ENCODE measurements around the gene RCAN2.

The RCAN2 gene

DNA sequence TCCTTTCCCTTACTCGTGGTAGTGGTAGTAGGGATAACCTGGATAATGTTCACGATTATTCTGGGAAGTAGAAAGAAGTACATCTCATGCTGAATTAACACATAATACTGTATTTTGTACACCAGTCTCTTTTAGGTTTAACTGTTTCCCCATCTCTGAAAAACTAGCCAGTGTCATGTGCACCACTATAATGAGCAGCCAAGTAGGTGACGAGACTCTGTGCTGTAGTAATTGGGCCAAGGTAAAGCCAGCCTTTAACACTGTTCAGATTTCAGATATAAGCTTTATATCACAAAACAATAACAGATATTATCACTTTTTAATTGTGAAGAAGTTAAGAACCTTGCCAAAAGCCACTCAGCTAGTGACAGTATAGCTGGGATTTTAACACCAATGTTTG is 219.5 kb downstream of the RCAN2 start:
- DNase-seq (ENCODE audit: extremely low spot score, insufficient read length, low read depth) (no peak), FAIRE-seq (no peak)

DNA sequence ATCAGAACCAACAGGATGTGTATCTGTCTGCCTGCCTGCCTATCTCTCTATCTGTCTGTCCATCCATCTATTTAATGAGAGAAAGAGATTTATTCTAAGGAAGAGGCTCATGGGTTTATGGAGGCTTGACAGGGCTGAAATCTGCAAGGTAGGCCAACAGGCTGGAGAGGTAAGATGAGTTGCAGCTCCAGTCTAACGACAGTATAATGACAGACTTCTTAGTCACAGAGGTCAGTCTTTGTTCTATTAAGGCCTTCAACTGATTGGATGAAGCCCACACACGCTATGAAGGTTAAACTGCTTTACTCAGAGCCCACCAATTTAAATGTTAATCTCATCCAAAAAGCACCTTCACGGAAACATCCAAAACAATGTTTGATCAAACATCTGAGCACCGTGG is 220.1 kb downstream of the RCAN2 start:
- FAIRE-seq (no peak), DNase-seq (ENCODE audit: extremely low spot score, insufficient read length, low read depth) (no peak)

DNA sequence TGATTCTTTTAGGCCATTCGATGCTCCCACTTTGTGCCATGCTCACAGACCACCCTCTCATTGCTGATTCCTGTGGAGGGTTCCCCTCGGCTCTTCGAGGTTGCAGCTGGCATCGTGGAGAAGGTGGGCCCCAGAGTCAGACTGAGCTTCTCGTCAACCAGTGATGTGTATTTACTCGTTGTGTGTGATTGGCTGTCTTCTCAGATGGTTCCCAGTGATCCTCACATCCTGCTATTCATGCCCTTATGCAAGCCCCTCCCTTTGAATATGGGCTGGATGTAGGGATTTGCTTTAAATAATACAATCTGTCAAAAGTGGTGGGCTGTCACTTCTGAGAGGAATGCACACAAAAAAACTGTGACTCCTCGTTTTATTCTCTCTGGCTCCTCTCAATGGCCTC is 220.9 kb downstream of the RCAN2 start:
- DNase-seq (ENCODE audit: extremely low spot score, insufficient read length, low read depth) (no peak), FAIRE-seq (no peak)

DNA sequence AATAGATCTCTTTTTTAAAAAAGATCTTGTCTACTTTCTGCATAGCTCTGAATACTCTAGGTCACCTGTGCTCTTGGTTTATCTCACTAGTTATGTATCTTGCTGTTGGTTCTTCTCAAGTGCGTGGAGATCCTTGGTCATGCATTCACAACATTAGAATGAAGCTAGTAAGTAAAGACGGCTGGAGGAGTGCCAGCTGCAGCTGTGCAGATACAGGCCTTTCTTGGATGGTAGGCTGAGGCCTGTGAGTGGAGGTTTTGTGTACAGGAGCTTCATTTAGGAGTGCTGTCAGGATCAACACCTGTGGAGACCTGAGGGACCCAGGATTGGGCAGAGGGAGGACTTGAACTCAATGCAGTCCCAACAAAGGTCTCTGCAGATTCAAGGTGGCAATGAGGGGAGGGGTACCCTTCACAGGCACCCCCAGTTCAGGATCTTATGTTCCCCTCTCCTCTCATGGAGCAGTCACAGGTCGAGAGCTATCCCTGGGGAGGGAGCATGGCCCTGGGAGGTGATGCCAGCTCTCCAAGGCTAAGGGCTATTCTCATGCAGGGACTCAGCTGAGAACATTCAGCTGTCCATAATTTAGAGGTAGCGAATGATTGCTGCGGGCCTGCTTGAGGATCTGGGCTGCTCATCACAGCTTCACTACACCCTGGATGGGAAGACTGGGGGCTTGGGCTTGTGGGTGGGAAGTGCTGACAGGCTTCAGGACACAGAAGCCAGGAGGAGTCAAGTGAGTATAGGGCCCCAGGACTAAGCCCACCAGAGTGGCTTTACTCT is 221.6 kb downstream of the RCAN2 start:
- FAIRE-seq, result no peak
- no peak for DNase-seq (ENCODE audit: extremely low spot score, insufficient read length, low read depth)

DNA sequence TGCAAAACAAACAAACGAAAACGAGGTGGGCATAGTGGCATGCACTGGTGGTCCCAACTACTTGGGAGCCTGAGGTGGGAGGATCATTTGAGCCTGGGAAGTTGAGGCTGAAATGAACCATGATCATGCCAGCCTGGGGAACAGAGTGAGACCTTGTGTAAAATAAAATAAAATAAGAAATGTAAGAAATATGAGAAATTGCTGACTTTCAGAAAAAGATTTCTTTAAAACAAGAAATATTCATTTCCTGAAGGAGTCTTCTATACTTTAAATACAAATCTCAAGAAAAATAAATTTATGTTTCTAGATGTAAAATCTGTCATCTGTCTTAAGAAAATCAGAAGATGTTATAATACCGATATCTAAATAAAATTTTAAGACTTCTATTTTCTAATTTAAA is 223.7 kb downstream of the RCAN2 start:
- DNase-seq (ENCODE audit: extremely low spot score, insufficient read length, low read depth), result no peak
- no peak for FAIRE-seq

DNA sequence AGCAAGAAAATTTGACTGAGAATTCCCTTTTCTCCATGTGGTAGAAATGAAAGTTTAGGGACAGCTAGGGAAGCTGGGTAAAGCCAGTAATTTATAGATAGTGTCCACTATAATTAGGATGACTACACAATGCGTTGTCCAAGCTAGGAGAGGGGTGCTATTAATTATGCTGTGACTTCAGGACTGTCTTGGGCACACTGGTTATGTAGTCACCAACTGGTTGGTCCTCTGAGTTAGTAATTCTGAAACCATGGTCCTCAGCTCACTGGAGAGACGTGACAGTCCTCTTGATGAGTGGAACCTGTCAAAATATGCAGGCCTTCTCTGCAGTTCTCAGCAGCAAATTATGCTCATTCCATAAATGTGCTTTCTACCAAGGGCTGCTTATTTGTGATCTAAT is 225.9 kb downstream of the RCAN2 start:
- FAIRE-seq (no peak), DNase-seq (ENCODE audit: extremely low spot score, insufficient read length, low read depth) (no peak)

DNA sequence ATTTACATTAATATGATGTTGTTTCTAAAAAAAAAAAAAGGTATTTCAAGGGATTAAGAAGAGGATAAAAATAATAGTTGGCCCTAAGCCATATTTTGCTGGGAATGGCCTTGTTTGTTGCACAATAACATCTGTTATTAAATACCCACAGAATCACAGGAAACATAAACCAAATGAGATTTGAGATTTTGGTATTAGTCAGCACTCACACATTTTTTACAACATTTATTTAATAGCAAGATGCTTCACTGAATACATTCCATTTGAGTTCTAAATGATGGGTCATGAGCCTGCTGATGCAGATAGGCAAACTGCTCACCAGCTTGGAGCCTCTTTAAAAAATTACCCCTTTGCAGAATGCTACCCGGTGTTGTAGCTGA is 227.6 kb downstream of the RCAN2 start:
- no peak for DNase-seq (ENCODE audit: extremely low spot score, insufficient read length, low read depth)

DNA sequence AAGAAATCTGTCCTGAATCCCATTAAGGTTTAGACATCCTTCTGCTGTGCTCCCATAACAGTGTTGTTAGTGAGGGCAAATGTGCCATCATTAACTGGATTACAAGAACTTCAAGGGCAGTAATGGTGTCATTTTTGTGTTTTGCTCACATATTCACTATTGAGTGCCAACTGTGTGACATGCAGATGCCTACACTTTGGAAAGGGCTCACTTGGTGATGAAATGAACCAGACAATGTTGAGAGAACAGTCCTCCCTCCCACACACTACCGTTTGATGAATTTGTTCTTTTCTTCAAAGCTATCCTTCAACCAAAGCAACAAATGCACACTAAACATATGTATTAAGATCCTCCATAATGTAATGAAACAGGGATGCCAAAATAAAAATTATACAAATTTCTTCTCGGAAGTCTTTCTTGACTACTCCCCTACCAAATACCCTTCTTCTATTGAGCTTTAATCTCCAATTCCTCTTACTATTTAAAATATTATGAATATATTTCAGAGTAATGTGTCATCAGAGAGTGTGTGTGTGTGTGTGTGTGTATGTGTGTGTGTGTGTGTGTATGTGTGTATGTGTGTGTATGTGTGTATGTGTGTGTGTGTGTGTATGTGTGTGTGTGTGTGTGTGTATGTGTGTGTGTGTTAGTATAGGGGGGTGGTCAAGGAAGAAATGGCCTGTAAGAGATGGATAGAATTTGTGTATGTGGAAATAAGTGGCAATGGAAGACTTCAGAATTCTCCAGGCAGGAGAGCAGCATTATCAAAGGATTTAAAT is 228.1 kb downstream of the RCAN2 start:
- DNase-seq (ENCODE audit: extremely low spot score, insufficient read length, low read depth) (no peak), FAIRE-seq (no peak)

More for the DNA sequence above, 227.6 kb downstream of the RCAN2 start:
- no peak for FAIRE-seq

DNA sequence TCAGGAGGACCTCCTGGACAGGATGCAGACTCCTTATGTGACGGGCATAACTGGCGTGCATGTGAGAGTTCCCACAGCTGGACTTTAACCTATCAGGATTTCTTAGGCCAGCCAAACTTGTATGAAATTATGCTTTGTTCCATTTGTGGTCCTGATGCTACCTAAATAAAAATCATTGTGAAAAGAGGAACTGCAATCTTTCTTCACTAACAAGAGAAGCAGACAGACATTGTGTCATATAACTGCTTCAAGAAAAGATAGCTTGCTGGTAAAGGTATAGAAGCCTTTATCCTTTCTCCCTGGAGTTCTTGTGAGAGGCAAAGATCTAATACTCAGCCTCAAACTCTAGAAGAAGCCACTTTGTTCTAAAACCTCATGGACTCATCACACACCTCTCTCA is 233.0 kb downstream of the RCAN2 start:
- no peak for FAIRE-seq
- DNase-seq (ENCODE audit: extremely low spot score, insufficient read length, low read depth), result no peak

DNA sequence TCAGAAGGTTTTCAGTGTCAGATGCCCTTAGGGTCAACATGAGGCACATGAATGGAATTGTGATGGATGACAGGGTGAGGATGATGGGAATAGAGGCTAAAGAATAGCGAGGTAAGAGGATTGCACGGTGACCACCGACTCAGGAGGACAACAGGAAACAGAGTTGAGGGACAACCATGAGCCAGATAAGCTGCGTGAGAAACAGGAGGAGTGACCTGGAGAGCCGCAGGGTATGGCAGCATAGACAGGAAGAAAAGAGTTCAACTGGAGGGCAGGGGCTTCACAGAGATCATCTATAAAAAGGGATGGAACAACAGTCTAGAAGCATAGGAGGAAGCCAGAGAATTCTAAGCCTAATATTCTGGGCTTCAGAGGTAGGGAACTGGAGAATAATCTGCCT is 235.7 kb downstream of the RCAN2 start:
- FAIRE-seq (no peak), DNase-seq (ENCODE audit: extremely low spot score, insufficient read length, low read depth) (no peak)

DNA sequence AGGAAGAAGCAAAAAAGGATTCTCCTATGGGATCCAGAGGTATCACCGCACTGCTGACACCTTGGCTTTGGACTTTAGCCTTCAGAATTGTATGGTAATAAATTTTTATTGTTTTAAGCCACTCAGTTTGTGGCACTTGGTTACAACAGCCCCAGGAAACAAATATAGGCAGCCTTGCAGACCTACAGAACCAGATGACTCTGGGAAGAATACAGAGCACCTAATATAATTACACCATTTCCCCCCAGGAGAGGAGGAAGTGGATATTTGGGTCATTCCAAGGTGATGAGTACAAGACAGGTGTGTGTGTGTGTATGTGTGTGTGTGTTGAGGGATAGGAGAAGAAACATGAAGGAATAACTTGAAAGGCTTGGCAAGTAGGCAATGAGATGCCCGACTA is 236.3 kb downstream of the RCAN2 start:
- FAIRE-seq, result no peak
- no peak for DNase-seq (ENCODE audit: extremely low spot score, insufficient read length, low read depth)

DNA sequence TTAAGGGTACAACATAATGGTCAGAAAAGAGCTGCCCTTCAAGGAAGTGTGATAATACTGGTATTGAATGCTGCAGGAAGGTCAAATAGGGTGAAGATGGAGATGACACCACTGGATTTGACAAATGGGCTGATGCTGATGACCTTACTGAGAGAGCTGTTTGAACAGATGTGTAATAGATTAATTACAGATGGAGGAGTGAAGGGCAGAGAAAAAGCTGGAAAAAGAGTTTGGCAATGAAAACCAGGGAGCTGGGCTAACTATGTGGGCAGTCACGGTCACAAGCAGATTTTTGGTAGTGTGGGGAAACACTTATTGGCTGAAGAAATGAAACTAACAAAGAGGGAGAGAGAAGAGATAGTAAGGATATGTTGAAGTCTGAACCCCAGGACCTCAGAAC is 236.9 kb downstream of the RCAN2 start:
- DNase-seq (ENCODE audit: extremely low spot score, insufficient read length, low read depth), result no peak
- FAIRE-seq, result no peak

DNA sequence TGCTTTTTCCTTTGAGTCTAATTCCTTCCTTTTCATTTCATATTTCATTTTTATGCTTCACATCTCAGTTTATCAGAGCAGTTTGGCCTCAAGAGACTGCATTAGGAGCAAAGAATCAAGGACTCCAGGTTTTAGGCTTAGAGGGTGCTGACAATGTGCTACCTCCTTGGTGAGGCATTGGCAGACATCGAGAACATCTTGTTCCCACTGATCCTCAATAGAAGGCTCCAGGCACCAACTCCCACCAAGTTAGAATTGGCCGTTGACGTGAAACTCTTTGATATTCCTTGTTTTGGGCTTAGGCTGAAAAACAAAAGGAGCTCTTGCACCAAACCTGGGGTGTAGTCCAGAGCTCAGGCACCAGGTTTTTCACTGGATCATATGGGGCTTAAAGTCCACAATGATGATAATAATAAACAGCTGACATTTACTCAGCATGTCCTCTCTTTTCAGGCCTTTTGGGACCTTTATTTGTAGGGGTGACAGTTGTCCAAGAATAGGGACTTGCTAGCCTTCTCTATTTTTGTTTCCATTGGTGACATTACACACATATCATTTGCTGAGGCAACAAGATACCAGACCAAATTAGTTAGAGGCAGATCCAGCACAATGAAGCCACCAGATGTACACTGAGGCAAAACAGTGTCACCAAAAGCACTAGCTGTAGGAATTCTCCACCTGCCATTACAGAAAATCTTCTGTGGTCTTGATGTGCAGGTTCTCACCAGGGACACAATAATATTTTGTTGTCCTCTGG is 239.5 kb downstream of the RCAN2 start:
- FAIRE-seq (no peak), DNase-seq (ENCODE audit: extremely low spot score, insufficient read length, low read depth) (no peak)

DNA sequence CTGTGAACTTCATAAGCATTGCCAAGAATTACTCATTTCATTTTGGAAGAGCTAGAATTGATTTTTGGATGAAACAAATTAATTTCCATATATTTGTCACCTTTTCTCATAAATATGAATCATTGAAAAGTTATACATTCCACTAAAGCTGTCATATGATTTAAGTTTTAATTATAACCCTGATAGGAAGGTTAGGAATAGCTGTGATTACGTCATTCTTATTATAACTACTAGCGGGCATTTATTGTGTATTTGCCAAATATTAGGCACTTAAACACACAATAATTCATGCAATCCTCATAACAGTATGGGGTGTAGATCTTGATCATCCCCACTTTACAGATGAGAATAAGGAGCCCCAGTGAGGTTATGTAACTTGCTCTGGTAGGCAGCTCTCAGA is 243.1 kb downstream of the RCAN2 start:
- FAIRE-seq (no peak), DNase-seq (ENCODE audit: extremely low spot score, insufficient read length, low read depth) (no peak)

DNA sequence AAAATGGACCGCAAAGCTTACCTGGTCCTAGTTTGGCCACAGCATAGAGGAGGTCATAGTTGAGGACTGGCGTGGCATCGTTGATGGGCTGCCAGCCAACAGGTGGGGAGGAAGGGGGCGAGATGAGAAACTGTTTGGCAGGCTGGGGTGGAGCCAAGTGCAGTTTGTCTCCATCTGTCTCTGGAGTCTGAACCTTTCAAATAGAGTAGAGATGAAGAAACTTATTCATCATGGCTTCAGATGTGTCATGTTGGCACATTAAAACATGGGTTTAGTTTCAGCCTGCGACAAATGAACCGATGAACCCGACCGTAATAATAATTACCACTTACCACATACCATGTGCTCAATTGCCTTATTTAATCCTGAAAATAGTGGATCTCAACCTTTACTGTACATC is 244.5 kb downstream of the RCAN2 start:
- no peak for DNase-seq (ENCODE audit: extremely low spot score, insufficient read length, low read depth)
- no peak for FAIRE-seq

DNA sequence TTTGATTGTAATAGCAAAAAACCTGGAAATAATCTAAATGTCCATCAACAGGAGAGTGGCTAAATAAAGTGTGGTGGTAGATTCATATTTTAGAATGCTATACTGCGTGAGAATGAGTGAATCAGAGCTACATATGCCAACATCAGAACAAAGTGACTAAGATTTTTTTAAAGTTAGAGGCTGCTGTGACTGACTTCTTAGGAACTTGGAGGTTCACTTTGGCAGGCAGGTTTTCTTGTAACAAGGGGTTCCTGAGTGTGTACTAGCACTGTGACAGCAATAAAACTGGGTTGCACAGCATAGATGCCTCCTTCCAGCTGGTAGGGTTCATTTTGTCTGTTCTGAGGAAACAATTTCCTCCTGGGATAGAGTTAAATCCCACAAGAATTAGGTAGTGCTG is 245.2 kb downstream of the RCAN2 start:
- DNase-seq (ENCODE audit: extremely low spot score, insufficient read length, low read depth) (no peak), FAIRE-seq (no peak)

DNA sequence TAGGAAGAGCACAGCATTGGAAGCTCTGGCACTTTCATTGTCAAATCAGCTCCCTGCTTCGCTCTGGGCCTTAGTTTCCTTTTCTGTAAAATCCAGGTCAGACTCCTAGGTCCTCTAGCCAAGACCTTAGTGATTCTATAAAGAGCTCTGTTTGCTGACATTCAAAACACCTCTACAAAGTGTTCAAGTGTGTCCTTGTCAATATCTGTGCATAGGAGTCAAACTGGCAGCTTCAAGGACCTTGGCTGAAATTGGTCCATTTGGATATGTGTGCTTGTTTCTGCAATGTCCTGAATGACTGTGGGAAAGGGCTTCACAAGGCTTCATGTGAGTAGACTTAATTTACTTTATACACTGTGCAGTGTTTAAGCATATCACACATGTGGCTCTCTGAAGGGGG is 246.6 kb downstream of the RCAN2 start:
- FAIRE-seq (no peak), DNase-seq (ENCODE audit: extremely low spot score, insufficient read length, low read depth) (no peak)

DNA sequence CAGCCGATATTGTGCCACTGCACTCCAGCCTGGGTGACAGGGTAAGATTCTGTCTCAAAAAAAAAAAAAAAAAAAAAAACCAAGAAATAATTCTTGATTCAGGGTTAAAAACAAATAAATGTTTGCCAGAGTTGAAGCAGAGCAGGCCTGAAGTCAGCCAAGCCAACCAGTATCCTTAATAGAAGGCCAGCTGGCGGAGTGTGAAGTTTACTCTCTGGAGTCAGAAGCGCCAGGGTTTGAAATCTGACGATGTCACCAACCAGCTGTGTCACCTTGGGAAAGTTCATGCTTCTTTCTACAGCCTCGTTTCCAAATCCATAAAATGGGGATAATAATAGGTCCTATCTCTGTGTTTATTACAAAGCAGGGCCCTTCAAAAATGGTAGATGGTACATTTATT is 247.5 kb downstream of the RCAN2 start:
- DNase-seq (ENCODE audit: extremely low spot score, insufficient read length, low read depth), result no peak
- no peak for FAIRE-seq

DNA sequence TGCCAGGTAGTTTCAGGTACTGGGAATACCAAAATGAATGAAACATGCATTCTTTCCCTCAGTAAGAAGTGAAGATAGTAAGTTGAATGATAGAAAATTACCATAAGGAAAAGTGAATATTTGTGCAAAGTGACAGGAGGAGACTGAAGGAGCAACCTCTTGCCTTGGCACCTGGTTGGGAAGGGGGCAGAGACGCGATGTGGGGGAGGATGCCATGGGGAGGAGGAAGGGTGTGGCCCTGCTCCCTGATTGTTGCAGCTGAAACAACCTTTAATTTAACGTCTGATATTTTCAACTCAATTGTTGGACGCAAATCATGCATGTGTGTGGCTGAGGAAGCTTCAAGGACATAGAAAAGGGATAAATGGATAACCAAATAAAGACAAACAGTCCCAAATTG is 248.3 kb downstream of the RCAN2 start:
- DNase-seq (ENCODE audit: extremely low spot score, insufficient read length, low read depth) (no peak), FAIRE-seq (no peak)

DNA sequence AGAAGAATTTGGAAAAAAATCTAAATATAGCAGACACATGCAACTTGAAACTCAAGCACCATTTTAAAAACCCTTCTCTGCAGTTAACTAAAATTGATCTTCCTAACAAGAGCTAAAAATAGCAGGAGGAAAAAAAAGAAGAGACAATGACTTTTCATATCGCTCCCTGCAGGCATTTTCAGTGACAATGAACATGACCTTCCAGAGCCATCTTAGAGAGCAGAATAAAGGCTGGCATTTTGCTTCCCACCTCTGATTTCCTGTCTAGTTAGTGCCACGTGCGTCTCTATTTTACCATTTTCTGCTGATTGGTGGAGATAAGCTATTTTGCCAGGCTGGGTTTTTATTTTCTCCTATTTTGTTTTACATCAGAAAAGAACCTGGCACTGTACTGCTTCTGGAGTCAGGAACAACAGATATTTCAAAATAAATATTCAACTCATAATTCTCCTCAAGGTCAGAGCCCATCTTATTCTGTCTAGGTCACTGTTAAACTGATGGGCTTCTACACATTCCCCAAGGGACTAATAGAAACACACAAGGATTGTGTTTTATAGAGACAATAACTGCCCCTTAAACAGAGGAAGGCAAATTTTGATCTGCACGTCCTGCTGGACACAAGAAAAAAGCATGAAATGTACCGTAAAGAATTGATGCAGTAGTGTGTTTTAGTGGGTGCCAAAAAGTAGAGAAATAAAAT is 250.2 kb downstream of the RCAN2 start:
- DNase-seq (ENCODE audit: extremely low spot score, insufficient read length, low read depth), result no peak
- no peak for FAIRE-seq

Measured in GM18507 (cell line).